Calu3 (cell line): ENCODE measurements around the gene DOCK1. TPM values are rescaled to one million over a fixed set of nuclear protein-coding genes. Genes with fewer than 3 reads are reported as not detected.

ENCODE experiments used
- BruUV-seq: library from RNA; stranded (reverse); fragments of 400-500 nt; replicated peaks from 2 replicates; lab custom pipeline; 2021; lab: Mats Ljungman, UMichigan
- CTCF ChIA-PET: fragments of 300-600 bp; sonication (Branson Sonifier 250); formaldehyde crosslinking; loops from one replicate; lab custom pipeline; 2022; ENCODE audit warnings: antibody characterized with exemption; lab: Charles Lee
- DNase-seq: peaks from one replicate; pipeline ENCODE4 v3.0.0; 2022
- H3K27ac Mint-ChIP-seq: one replicate; pipeline ENCODE4 v1.8.0; 2022; ENCODE audit warnings: mixed read lengths; ENCODE audit not compliant: unreplicated experiment
- H3K27me3 Mint-ChIP-seq: one replicate; pipeline ENCODE4 v1.8.0; 2022; ENCODE audit warnings: mixed read lengths; ENCODE audit not compliant: unreplicated experiment
- H3K36me3 Mint-ChIP-seq: one replicate; pipeline ENCODE4 v1.8.0; 2022; ENCODE audit warnings: mild to moderate bottlenecking, moderate library complexity, mixed read lengths; ENCODE audit not compliant: insufficient read depth, unreplicated experiment
- H3K4me1 Mint-ChIP-seq: one replicate; pipeline ENCODE4 v1.8.0; 2022; ENCODE audit warnings: mild to moderate bottlenecking, low read depth, mixed read lengths; ENCODE audit not compliant: unreplicated experiment
- H3K4me3 Mint-ChIP-seq: one replicate; pipeline ENCODE4 v1.8.0; 2022; ENCODE audit warnings: mild to moderate bottlenecking, low read depth, moderate library complexity, mixed read lengths; ENCODE audit not compliant: unreplicated experiment
- H3K9me3 Mint-ChIP-seq: one replicate; pipeline ENCODE4 v1.8.0; 2022; ENCODE audit warnings: low read depth, mixed read lengths; ENCODE audit not compliant: unreplicated experiment
- intact Hi-C: fragments of 100-400 bp; cut with micrococcal nuclease; formaldehyde crosslinking; loops from one replicate; pipeline ENCODE4 v1.10.0; 2022; ENCODE audit not compliant: unreplicated experiment
- total RNA-seq: library from RNA; stranded (reverse); gene quantifications from 2 replicates; pipeline ENCODE4 v1.2.3, GENCODE V29; 2022
- TF ChIP-seq, protein P1 (sequence below): fragments of 200-600 bp; IDR thresholded peaks from one replicate; pipeline ENCODE4 v1.8.0; 2022; ENCODE audit warnings: antibody characterized with exemption; ENCODE audit not compliant: unreplicated experiment

Gene DOCK1
- total RNA-seq, 1 experiment from 2014 or later: 34.2 TPM

DNA sequence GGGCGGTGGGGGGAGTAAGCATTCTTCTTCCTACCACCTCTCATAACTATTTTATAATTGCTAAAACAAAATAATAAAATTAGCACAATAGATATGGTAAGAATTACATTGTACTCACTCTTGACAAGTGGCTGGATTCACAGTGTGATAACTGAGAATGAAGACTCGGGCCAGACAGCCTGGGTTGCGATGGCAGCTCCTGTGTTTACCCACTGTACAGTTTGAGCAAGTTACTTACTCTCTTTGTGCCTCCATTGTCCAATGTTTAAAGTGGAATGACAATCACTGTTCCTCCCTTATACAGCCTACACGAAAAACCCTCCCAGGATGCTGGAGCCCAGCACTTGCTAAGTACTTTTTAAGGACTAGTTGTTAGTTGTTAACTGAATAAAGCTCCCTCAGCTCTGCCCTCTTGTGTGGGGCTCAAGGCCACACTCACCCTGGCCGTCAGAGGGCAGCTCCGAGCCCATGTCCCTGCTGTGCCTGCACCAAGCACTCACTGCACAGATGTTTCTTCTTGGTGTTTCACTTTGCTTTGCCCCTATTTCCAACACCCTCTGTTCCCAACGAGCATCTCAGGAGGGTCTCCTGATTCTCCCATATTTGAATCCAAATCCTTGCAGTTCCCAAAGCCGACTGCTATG lies 587.5 kb downstream of the DOCK1 start:
- no TSS peak for BruUV-seq
- H3K27me3 Mint-ChIP-seq: peaks cover 69% of the 10 kb centered on the region
- intact Hi-C loops: no loop called here
- H3K27ac Mint-ChIP-seq: no peak overlapping the region
- H3K9me3 Mint-ChIP-seq: no peaks in the 10 kb centered on the region
- no peaks in the 10 kb centered on the region for H3K36me3 Mint-ChIP-seq
- peak; percentile 27 for DNase-seq
- TF ChIP-seq, protein P1, sequence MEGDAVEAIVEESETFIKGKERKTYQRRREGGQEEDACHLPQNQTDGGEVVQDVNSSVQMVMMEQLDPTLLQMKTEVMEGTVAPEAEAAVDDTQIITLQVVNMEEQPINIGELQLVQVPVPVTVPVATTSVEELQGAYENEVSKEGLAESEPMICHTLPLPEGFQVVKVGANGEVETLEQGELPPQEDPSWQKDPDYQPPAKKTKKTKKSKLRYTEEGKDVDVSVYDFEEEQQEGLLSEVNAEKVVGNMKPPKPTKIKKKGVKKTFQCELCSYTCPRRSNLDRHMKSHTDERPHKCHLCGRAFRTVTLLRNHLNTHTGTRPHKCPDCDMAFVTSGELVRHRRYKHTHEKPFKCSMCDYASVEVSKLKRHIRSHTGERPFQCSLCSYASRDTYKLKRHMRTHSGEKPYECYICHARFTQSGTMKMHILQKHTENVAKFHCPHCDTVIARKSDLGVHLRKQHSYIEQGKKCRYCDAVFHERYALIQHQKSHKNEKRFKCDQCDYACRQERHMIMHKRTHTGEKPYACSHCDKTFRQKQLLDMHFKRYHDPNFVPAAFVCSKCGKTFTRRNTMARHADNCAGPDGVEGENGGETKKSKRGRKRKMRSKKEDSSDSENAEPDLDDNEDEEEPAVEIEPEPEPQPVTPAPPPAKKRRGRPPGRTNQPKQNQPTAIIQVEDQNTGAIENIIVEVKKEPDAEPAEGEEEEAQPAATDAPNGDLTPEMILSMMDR: no peak
- CTCF ChIA-PET: no interaction called here
- no peak overlapping the region for H3K4me3 Mint-ChIP-seq
- H3K4me1 Mint-ChIP-seq: no peaks in the 10 kb centered on the region

DNA sequence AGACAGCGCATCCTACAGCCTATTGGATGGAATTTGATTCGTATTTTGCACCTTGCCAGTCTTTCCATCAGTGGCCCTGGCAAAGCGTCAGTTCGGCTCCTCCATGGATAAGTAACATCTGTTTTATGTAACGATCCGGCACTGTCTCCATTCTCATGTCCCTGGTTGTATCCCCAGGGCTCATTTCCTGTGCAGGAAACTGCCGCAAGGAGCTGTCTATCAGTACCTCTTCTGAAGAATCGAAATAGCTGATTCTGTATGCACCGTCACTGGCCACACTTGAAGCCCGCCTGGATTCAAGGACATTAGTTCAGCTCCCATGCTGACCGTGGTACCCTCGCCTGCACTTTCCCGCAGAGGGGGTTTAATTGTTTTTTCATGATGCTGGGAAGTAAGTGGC lies 590.8 kb downstream of the DOCK1 start:
- Mint-ChIP-seq H3K9me3 (no peaks in the 10 kb centered on the region), H3K4me1 (no peaks in the 10 kb centered on the region), H3K4me3 (no peak overlapping the region), H3K27ac (no peak overlapping the region), H3K27me3 (peaks cover 93% of the 10 kb centered on the region), H3K36me3 (no peaks in the 10 kb centered on the region)
- CTCF ChIA-PET: no interaction called here
- TF ChIP-seq, protein P1: no peak
- no peak for DNase-seq
- no TSS peak for BruUV-seq
- intact Hi-C loops: no loop called here

DNA sequence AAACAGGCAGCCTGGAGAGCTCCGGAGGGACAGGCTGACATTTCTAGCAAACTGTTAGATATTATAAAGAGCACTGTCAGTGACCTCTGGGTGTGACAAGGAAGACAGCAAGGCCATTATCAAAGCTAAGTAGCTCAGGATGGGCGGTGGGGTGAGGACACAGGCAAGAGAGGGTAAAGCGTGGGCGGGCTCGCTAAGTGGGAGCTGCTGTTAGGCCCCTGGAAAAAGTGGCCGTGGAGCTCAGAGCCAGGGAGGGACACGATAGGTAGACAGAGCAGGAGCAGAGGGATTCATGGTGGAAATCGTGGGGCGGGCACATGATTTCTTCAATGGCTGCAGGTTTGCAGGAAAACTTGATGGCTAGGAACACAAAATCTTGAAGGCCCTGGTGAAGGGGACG lies 592.5 kb downstream of the DOCK1 start:
- DNase-seq: no peak
- no TSS peak for BruUV-seq
- CTCF ChIA-PET: no interaction called here
- Mint-ChIP-seq H3K9me3 (no peaks in the 10 kb centered on the region), H3K4me3 (no peak overlapping the region), H3K36me3 (no peaks in the 10 kb centered on the region), H3K27me3 (peaks cover 89% of the 10 kb centered on the region), H3K27ac (no peak overlapping the region), H3K4me1 (no peaks in the 10 kb centered on the region)
- TF ChIP-seq, protein P1: no peak
- intact Hi-C loops: no loop called here

DNA sequence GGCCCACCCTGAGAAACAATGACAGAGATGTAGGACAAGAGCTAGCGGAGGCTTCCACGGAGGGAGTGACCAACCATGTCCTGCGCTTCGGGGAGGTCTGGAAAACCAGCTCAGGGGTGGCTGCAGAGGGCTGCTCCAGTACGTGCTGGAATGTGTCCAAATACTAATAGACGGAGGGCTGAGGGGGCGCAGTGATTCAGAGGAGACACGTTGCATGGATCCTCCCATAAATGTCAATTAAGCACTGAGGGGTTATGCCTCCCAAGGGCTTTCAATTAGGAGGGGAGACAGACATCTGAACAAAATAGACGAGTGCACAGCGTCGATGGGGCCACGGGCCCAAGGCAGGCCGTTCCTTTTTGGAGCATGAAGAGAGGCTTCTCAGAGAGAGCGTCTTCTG lies 592.9 kb downstream of the DOCK1 start:
- CTCF ChIA-PET: no interaction called here
- Mint-ChIP-seq H3K36me3 (no peaks in the 10 kb centered on the region), H3K27ac (no peak overlapping the region), H3K9me3 (no peaks in the 10 kb centered on the region), H3K4me3 (no peak overlapping the region), H3K27me3 (peaks cover 85% of the 10 kb centered on the region), H3K4me1 (no peaks in the 10 kb centered on the region)
- intact Hi-C loops: no loop called here
- no TSS peak for BruUV-seq
- TF ChIP-seq, protein P1: no peak
- DNase-seq: no peak
